WTC11 (cell line): ENCODE data around the gene SPSB4. TPM values are rescaled to one million over a fixed set of nuclear protein-coding genes. Genes with fewer than 3 reads are reported as not detected.

Experiments used
- ATAC-seq: fragments of 200-7000 bp; cut with Tn5 transposase; 2 replicates; pipeline ENCODE4 v1.10.0; 2021; ENCODE audit warnings: mild to moderate bottlenecking, moderate library complexity
- CTCF ChIA-PET: fragments of 300-600 bp; sonication (Branson Sonifier 250); formaldehyde crosslinking; loops from one replicate; lab custom pipeline; 2021; ENCODE audit warnings: antibody characterized with exemption; lab: Charles Lee
- POLR2A ChIA-PET: fragments of 350-600 bp; sonication (Branson Sonifier 250); formaldehyde crosslinking; loops from one replicate; lab custom pipeline; 2021; ENCODE audit warnings: antibody characterized with exemption; lab: Charles Lee
- DNase-seq: peaks from one replicate; pipeline ENCODE4 v3.0.0; 2021; ENCODE audit warnings: low spot score
- H3K27ac Mint-ChIP-seq: 2 replicates; pipeline ENCODE4 v1.8.0; 2021; ENCODE audit warnings: mixed read lengths
- H3K27me3 Mint-ChIP-seq: 2 replicates; pipeline ENCODE4 v1.8.0; 2021; ENCODE audit warnings: low read depth, mild to moderate bottlenecking, moderate library complexity, mixed read lengths
- H3K36me3 Mint-ChIP-seq: 2 replicates; pipeline ENCODE4 v1.8.0; 2021; ENCODE audit warnings: mixed read lengths
- H3K4me1 Mint-ChIP-seq: 2 replicates; pipeline ENCODE4 v1.8.0; 2022; ENCODE audit warnings: mixed read lengths
- H3K4me3 Mint-ChIP-seq: 2 replicates; pipeline ENCODE4 v1.8.0; 2021; ENCODE audit warnings: mild to moderate bottlenecking, moderate library complexity, mixed read lengths
- H3K9me3 Mint-ChIP-seq: 2 replicates; pipeline ENCODE4 v1.8.0; 2021; ENCODE audit warnings: mixed read lengths
- ESRRA ChIP-seq: sonication (generic); formaldehyde crosslinking; IDR thresholded peaks from 2 replicates; pipeline ENCODE4 v1.8.1; 2022; ENCODE audit warnings: mild to moderate bottlenecking, missing genetic modification reagents, borderline replicate concordance
- FOXK1 ChIP-seq: sonication (generic); formaldehyde crosslinking; IDR thresholded peaks from 2 replicates; pipeline ENCODE4 v1.8.0; 2022; ENCODE audit warnings: mild to moderate bottlenecking, moderate library complexity, missing genetic modification reagents
- MYBL2 ChIP-seq: sonication (generic); formaldehyde crosslinking; IDR thresholded peaks from 2 replicates; pipeline ENCODE4 v1.8.1; 2023; ENCODE audit warnings: mild to moderate bottlenecking, moderate library complexity, missing genetic modification reagents
- OVOL2 ChIP-seq: fragments of 250-450 bp; sonication (Bioruptor Pico); IDR thresholded peaks from 2 replicates; pipeline ENCODE4 v1.9.0; 2021; ENCODE audit warnings: mild to moderate bottlenecking, borderline replicate concordance
- PRRX2 ChIP-seq: fragments of 250-450 bp; sonication (Bioruptor Pico); IDR thresholded peaks from 2 replicates; pipeline ENCODE4 v1.8.0; 2021; ENCODE audit warnings: mild to moderate bottlenecking
- RELA ChIP-seq: sonication (generic); formaldehyde crosslinking; IDR thresholded peaks from 2 replicates; pipeline ENCODE4 v1.8.1; 2022; ENCODE audit warnings: missing genetic modification reagents, mild to moderate bottlenecking, borderline replicate concordance
- RORB ChIP-seq: fragments of 250-450 bp; sonication (Bioruptor Pico); IDR thresholded peaks from 2 replicates; pipeline ENCODE4 v1.9.0; 2021; ENCODE audit warnings: mild to moderate bottlenecking
- TEAD4 ChIP-seq: sonication (generic); formaldehyde crosslinking; IDR thresholded peaks from 2 replicates; pipeline ENCODE4 v1.8.0; 2022; ENCODE audit warnings: mild to moderate bottlenecking, missing genetic modification reagents
- ZBTB21 ChIP-seq: sonication (generic); formaldehyde crosslinking; IDR thresholded peaks from 2 replicates; pipeline ENCODE4 v1.8.1; 2023; ENCODE audit warnings: mild to moderate bottlenecking, missing genetic modification reagents, borderline replicate concordance
- ZNF219 ChIP-seq: sonication (generic); formaldehyde crosslinking; IDR thresholded peaks from 2 replicates; pipeline ENCODE4 v1.8.0; 2023; ENCODE audit warnings: missing genetic modification reagents, mild to moderate bottlenecking, borderline replicate concordance
- ZNF396 ChIP-seq: fragments of 250-450 bp; sonication (Bioruptor Pico); IDR thresholded peaks from 2 replicates; pipeline ENCODE4 v1.8.0; 2021; ENCODE audit warnings: mild to moderate bottlenecking, moderate library complexity, borderline replicate concordance
- total RNA-seq: library from RNA; stranded (reverse); gene quantifications from 3 replicates; pipeline ENCODE4 v1.2.3, GENCODE V29; 2021
- TF ChIP-seq, protein P1 (sequence below): sonication (generic); formaldehyde crosslinking; IDR thresholded peaks from 2 replicates; pipeline ENCODE4 v1.8.1; 2022; ENCODE audit warnings: low read depth, missing genetic modification reagents, borderline replicate concordance
- TF ChIP-seq, protein P2 (sequence below): sonication (generic); formaldehyde crosslinking; IDR thresholded peaks from 2 replicates; pipeline ENCODE4 v1.8.0; 2022; ENCODE audit warnings: mild to moderate bottlenecking, missing genetic modification reagents
- TF ChIP-seq, protein P3 (sequence below): sonication (generic); formaldehyde crosslinking; IDR thresholded peaks from 2 replicates; pipeline ENCODE4 v1.8.0; 2022; ENCODE audit warnings: mild to moderate bottlenecking, missing genetic modification reagents
- TF ChIP-seq, protein P4 (sequence below): sonication (generic); formaldehyde crosslinking; IDR thresholded peaks from 2 replicates; pipeline ENCODE4 v1.8.1; 2022; ENCODE audit warnings: low read depth, mild to moderate bottlenecking, moderate library complexity, missing genetic modification reagents, borderline replicate concordance
- TF ChIP-seq, protein P5 (sequence below): sonication (generic); formaldehyde crosslinking; IDR thresholded peaks from 2 replicates; pipeline ENCODE4 v1.8.1; 2023; ENCODE audit warnings: mild to moderate bottlenecking, missing genetic modification reagents
- TF ChIP-seq, protein P6 (sequence below): fragments of 250-450 bp; sonication (Bioruptor Pico); IDR thresholded peaks from 2 replicates; pipeline ENCODE4 v2.1.2; 2022; ENCODE audit warnings: mild to moderate bottlenecking, moderate library complexity

SPSB4 gene
- total RNA-seq, 1 experiment from 2014 or later = 19.7 TPM

DNA sequence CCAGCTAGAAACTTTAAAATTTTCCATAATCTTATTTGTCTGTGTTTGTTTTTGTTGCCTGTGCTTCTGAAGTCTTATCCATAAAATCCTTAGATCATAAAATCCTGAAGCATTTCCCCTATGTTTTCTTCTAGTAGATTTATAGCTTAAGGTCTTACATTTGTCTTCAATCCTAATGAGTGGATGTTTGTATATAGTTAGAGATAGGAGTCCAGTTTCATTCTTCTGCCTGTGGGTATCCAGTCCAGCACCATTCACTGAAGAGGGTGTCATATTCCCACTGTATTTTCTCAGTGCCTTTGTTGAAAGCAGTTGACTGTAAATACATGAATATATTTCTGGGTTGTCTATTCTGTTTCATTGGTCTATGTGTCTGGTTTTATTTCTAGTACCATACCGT lies 44.8 kb upstream of the SPSB4 start:
- CTCF ChIA-PET = interaction anchor here (0.7 to 1.5 kb wide), 3 partner anchors 45 to 302 kb away, joined by 3 to 6 read pairs (median 5); partner anchors contain the start of gene SPSB4
- H3K9me3 Mint-ChIP-seq = no peaks in the 10 kb centered on the region
- H3K27ac Mint-ChIP-seq = no peak overlapping the region
- ATAC-seq (no peak), DNase-seq (no peak)
- POLR2A ChIA-PET = no interaction called here
- peaks cover 1% of the 10 kb centered on the region; the same call in 1 of the 2 replicates for H3K4me1 Mint-ChIP-seq
- TF ChIP-seq, protein P1, sequence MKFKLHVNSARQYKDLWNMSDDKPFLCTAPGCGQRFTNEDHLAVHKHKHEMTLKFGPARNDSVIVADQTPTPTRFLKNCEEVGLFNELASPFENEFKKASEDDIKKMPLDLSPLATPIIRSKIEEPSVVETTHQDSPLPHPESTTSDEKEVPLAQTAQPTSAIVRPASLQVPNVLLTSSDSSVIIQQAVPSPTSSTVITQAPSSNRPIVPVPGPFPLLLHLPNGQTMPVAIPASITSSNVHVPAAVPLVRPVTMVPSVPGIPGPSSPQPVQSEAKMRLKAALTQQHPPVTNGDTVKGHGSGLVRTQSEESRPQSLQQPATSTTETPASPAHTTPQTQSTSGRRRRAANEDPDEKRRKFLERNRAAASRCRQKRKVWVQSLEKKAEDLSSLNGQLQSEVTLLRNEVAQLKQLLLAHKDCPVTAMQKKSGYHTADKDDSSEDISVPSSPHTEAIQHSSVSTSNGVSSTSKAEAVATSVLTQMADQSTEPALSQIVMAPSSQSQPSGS (CRISPR knock-in tag) = no peak
- TF ChIP-seq RELA (CRISPR knock-in tag) = no peak
- TF ChIP-seq, protein P2, sequence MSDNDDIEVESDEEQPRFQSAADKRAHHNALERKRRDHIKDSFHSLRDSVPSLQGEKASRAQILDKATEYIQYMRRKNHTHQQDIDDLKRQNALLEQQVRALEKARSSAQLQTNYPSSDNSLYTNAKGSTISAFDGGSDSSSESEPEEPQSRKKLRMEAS (CRISPR knock-in tag) = no peak
- TF ChIP-seq, protein P3, sequence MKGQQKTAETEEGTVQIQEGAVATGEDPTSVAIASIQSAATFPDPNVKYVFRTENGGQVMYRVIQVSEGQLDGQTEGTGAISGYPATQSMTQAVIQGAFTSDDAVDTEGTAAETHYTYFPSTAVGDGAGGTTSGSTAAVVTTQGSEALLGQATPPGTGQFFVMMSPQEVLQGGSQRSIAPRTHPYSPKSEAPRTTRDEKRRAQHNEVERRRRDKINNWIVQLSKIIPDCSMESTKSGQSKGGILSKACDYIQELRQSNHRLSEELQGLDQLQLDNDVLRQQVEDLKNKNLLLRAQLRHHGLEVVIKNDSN (CRISPR knock-in tag) = no peak
- TF ChIP-seq ESRRA (CRISPR knock-in tag) = no peak
- no peak for TF ChIP-seq ZBTB21
- TF ChIP-seq, protein P4, sequence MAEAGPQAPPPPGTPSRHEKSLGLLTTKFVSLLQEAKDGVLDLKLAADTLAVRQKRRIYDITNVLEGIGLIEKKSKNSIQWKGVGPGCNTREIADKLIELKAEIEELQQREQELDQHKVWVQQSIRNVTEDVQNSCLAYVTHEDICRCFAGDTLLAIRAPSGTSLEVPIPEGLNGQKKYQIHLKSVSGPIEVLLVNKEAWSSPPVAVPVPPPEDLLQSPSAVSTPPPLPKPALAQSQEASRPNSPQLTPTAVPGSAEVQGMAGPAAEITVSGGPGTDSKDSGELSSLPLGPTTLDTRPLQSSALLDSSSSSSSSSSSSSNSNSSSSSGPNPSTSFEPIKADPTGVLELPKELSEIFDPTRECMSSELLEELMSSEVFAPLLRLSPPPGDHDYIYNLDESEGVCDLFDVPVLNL (CRISPR knock-in tag) = no peak
- TF ChIP-seq RORB (CRISPR knock-in tag) = no peak
- no peak for TF ChIP-seq MYBL2 (CRISPR knock-in tag)
- TF ChIP-seq, protein P5, sequence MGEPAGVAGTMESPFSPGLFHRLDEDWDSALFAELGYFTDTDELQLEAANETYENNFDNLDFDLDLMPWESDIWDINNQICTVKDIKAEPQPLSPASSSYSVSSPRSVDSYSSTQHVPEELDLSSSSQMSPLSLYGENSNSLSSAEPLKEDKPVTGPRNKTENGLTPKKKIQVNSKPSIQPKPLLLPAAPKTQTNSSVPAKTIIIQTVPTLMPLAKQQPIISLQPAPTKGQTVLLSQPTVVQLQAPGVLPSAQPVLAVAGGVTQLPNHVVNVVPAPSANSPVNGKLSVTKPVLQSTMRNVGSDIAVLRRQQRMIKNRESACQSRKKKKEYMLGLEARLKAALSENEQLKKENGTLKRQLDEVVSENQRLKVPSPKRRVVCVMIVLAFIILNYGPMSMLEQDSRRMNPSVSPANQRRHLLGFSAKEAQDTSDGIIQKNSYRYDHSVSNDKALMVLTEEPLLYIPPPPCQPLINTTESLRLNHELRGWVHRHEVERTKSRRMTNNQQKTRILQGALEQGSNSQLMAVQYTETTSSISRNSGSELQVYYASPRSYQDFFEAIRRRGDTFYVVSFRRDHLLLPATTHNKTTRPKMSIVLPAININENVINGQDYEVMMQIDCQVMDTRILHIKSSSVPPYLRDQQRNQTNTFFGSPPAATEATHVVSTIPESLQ (CRISPR knock-in tag) = no peak
- no peak for TF ChIP-seq FOXK1 (CRISPR knock-in tag)
- no peak for TF ChIP-seq ZNF396 (CRISPR knock-in tag)
- no peaks in the 10 kb centered on the region for H3K36me3 Mint-ChIP-seq
- H3K4me3 Mint-ChIP-seq = no peak overlapping the region
- H3K27me3 Mint-ChIP-seq = no peaks in the 10 kb centered on the region; the same call in 1 of the 2 replicates

DNA sequence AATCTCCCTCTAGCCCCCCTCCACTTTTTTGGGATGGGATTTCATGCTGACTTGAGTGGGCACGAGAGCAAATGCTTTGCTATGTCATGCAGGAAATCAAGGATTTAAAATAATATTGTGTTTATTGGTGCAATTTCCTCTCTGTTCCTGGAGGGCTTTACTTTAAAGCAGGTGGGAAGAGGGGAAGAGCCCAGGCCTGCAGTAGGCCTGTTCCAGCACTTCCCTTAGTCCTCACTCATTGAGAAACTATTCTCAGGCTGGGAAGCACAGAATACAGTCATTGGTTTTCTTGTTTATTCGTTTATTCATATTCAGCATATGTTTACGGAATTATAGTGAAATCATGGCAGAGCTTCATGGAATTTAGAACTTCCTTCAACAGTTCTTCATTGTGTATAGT lies 41.7 kb upstream of the SPSB4 start:
- Mint-ChIP-seq H3K4me3 (no peak overlapping the region), H3K4me1 (peaks cover 20% of the 10 kb centered on the region), H3K9me3 (no peaks in the 10 kb centered on the region), H3K27ac (no peak overlapping the region), H3K36me3 (no peaks in the 10 kb centered on the region), H3K27me3 (no peaks in the 10 kb centered on the region; the same call in 1 of the 2 replicates)
- ChIA-PET CTCF (interaction anchor here (0.9 to 5.8 kb wide), 6 partner anchors 10 to 184 kb away, joined by 3 to 40 read pairs (median 19); partner anchors contain the start of gene SPSB4), POLR2A (no interaction called here)
- no peak for ATAC-seq
- DNase-seq = no peak
- TF ChIP-seq FOXK1 (CRISPR knock-in tag) (no peak), TEAD4 (CRISPR knock-in tag) (no peak), OVOL2 (CRISPR knock-in tag) (no peak), PRRX2 (CRISPR knock-in tag) (no peak), ZNF219 (no peak)
- TF ChIP-seq, protein P4 (CRISPR knock-in tag) = no peak
- TF ChIP-seq, protein P6, sequence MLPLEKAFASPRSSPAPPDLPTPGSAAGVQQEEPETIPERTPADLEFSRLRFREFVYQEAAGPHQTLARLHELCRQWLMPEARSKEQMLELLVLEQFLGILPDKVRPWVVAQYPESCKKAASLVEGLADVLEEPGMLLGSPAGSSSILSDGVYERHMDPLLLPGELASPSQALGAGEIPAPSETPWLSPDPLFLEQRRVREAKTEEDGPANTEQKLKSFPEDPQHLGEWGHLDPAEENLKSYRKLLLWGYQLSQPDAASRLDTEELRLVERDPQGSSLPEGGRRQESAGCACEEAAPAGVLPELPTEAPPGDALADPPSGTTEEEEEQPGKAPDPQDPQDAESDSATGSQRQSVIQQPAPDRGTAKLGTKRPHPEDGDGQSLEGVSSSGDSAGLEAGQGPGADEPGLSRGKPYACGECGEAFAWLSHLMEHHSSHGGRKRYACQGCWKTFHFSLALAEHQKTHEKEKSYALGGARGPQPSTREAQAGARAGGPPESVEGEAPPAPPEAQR = no peak
